IMR-90 (cell line): ENCODE results near the gene MMEL1. TPM values are rescaled to one million over a fixed set of nuclear protein-coding genes. Genes with fewer than 3 reads are reported as not detected.

Source experiments
- ATAC-seq: fragments of 200-7000 bp; cut with Tn5 transposase; 2 replicates; pipeline ENCODE4 v1.9.1; 2020; ENCODE audit warnings: low read depth, mild to moderate bottlenecking, moderate library complexity
- BruUV-seq: library from RNA; stranded (reverse); fragments of 400-500 nt; replicated peaks from 2 replicates; lab custom pipeline; 2021; lab: Mats Ljungman, UMichigan
- CTCF ChIA-PET: fragments of 300-600 bp; formaldehyde crosslinking; extraction: SDS; loops from one replicate; lab custom pipeline; 2021; ENCODE audit warnings: antibody characterized with exemption; lab: Yijun Ruan, JAX
- POLR2A ChIA-PET: fragments of 300-600 bp; sonication (Branson Sonifier 250); formaldehyde crosslinking; loops from one replicate; lab custom pipeline; 2022; ENCODE audit warnings: antibody characterized with exemption; ENCODE audit not compliant: unreplicated experiment; lab: Charles Lee
- DNase-seq: peaks from one replicate; pipeline ENCODE4 v3.0.0; 2013
- H2AFZ ChIP-seq: replicated peaks from 2 replicates; pipeline ENCODE3; 2013; ENCODE audit warnings: low read length, mild to moderate bottlenecking; ENCODE audit not compliant: poor library complexity
- H2AK5ac ChIP-seq: 2 replicates; pipeline ENCODE4 v1.6.1; 2013; ENCODE audit warnings: low read depth, low read length, inconsistent platforms
- H2AK9ac ChIP-seq: replicated peaks from 2 replicates; pipeline ENCODE3; 2013; ENCODE audit warnings: mild to moderate bottlenecking, low read depth, low read length, moderate library complexity; ENCODE audit not compliant: poor library complexity
- H2BK120ac ChIP-seq: 2 replicates; pipeline ENCODE4 v1.6.1; 2013; ENCODE audit warnings: low read depth, low read length, inconsistent platforms
- H2BK15ac ChIP-seq: 3 replicates; pipeline ENCODE4 v1.6.1; 2013; ENCODE audit warnings: low read depth, low read length, inconsistent platforms
- H2BK20ac ChIP-seq: 2 replicates; pipeline ENCODE4 v1.6.1; 2013; ENCODE audit warnings: low read depth, mild to moderate bottlenecking, inconsistent platforms, low read length, moderate library complexity
- H2BK5ac ChIP-seq: 2 replicates; pipeline ENCODE4 v1.6.1; 2013; ENCODE audit warnings: mild to moderate bottlenecking, low read depth, low read length, inconsistent platforms; ENCODE audit not compliant: poor library complexity, severe bottlenecking
- H3K14ac ChIP-seq: replicated peaks from 2 replicates; pipeline ENCODE4 v1.6.1; 2013; ENCODE audit warnings: low read depth, low read length, inconsistent platforms
- H3K18ac ChIP-seq: 2 replicates; pipeline ENCODE4 v1.6.1; 2013; ENCODE audit warnings: low read depth, low read length, control low read depth
- H3K23ac ChIP-seq: 2 replicates; pipeline ENCODE4 v1.6.1; 2013; ENCODE audit warnings: low read depth, low read length, inconsistent platforms
- H3K27ac ChIP-seq: 2 replicates; pipeline ENCODE4 v1.5.1; 2013; ENCODE audit warnings: mild to moderate bottlenecking, control low read depth, low read length; ENCODE audit not compliant: insufficient read depth
- H3K27me3 ChIP-seq: 2 replicates; pipeline ENCODE4 v1.6.1; 2013; ENCODE audit warnings: low read length; ENCODE audit not compliant: control insufficient read depth, insufficient read depth
- H3K36me3 ChIP-seq: 2 replicates; pipeline ENCODE4 v1.6.1; 2013; ENCODE audit warnings: low read length, mixed read lengths; ENCODE audit not compliant: control insufficient read depth, insufficient read depth
- H3K4ac ChIP-seq: 2 replicates; pipeline ENCODE4 v1.6.1; 2013; ENCODE audit warnings: low read depth, low read length, inconsistent platforms
- H3K4me1 ChIP-seq: 2 replicates; pipeline ENCODE4 v1.6.1; 2013; ENCODE audit warnings: low read length, mixed read lengths; ENCODE audit not compliant: control insufficient read depth, insufficient read depth
- H3K4me2 ChIP-seq: 2 replicates; pipeline ENCODE4 v1.6.1; 2013; ENCODE audit warnings: low read depth, mild to moderate bottlenecking, control low read depth, low read length, moderate library complexity
- H3K4me3 ChIP-seq: 2 replicates; pipeline ENCODE4 v1.5.1; 2013; ENCODE audit warnings: low read depth, mild to moderate bottlenecking, control low read depth, low read length, moderate library complexity; ENCODE audit not compliant: insufficient read depth
- H3K56ac ChIP-seq: 2 replicates; pipeline ENCODE4 v1.6.1; 2013; ENCODE audit warnings: low read length, inconsistent platforms; ENCODE audit not compliant: insufficient read depth; ENCODE audit errors: extremely low read depth
- H3K79me1 ChIP-seq, 2 experiments: 2 replicates each; pipeline ENCODE4 v1.6.1; 2013; ENCODE audit warnings: low read length in 2 of 2, inconsistent platforms in 1 of 2, low read depth in 1 of 2
- H3K9ac ChIP-seq: 2 replicates; pipeline ENCODE4 v1.6.1; 2013; ENCODE audit warnings: low read depth, low read length, control low read depth
- H3K9me1 ChIP-seq: 2 replicates; pipeline ENCODE4 v1.6.1; 2013; ENCODE audit warnings: low read length, inconsistent platforms; ENCODE audit not compliant: insufficient read depth
- H3K9me3 ChIP-seq: 2 replicates; pipeline ENCODE4 v1.6.1; 2013; ENCODE audit warnings: low read length; ENCODE audit not compliant: control insufficient read depth, insufficient read depth
- H4K20me1 ChIP-seq: 2 replicates; pipeline ENCODE4 v1.6.1; 2013; ENCODE audit warnings: low read length, inconsistent platforms; ENCODE audit not compliant: insufficient read depth
- H4K5ac ChIP-seq: 2 replicates; pipeline ENCODE4 v1.6.1; 2013; ENCODE audit warnings: mild to moderate bottlenecking, low read depth, low read length, control low read depth
- H4K8ac ChIP-seq, 2 experiments: 2 replicates each; pipeline ENCODE4 v1.6.1; 2013; ENCODE audit warnings: low read depth in 2 of 2, low read length in 2 of 2, control low read depth in 1 of 2, inconsistent platforms in 1 of 2
- H4K91ac ChIP-seq: 2 replicates; pipeline ENCODE4 v1.6.1; 2013; ENCODE audit warnings: low read depth, low read length, inconsistent platforms; ENCODE audit not compliant: insufficient read depth
- BHLHE40 ChIP-seq: fragments of 150-350 bp; IDR thresholded peaks from 2 replicates; pipeline ENCODE4 v1.6.1; 2016; ENCODE audit warnings: mild to moderate bottlenecking, low read depth, low read length
- CEBPB ChIP-seq: IDR thresholded peaks from 2 replicates; pipeline ENCODE4 v1.6.1; 2012; ENCODE audit warnings: low read depth, low read length, improper control_type of control experiment
- CHD1 ChIP-seq: IDR thresholded peaks from 2 replicates; pipeline ENCODE4 v1.6.1; 2012; ENCODE audit warnings: low read depth, low read length, improper control_type of control experiment
- FOS ChIP-seq: fragments of 150-350 bp; IDR thresholded peaks from 2 replicates; pipeline ENCODE4 v1.6.1; 2016; ENCODE audit warnings: low read depth, low read length
- MAFK ChIP-seq: IDR thresholded peaks from 2 replicates; pipeline ENCODE4 v1.6.1; 2012; ENCODE audit warnings: low read depth, low read length, improper control_type of control experiment
- MAZ ChIP-seq: IDR thresholded peaks from 2 replicates; pipeline ENCODE4 v1.6.1; 2012; ENCODE audit warnings: low read depth, mild to moderate bottlenecking, low read length, improper control_type of control experiment, moderate library complexity, borderline replicate concordance
- MXI1 ChIP-seq: IDR thresholded peaks from 2 replicates; pipeline ENCODE4 v1.6.1; 2012; ENCODE audit warnings: low read depth, mild to moderate bottlenecking, low read length, moderate library complexity, borderline replicate concordance
- NFE2L2 ChIP-seq: fragments of 150-350 bp; IDR thresholded peaks from 2 replicates; pipeline ENCODE4 v1.6.1; 2016; ENCODE audit warnings: low read depth, mild to moderate bottlenecking, low read length
- POLR2A ChIP-seq: IDR thresholded peaks from 2 replicates; pipeline ENCODE4 v1.6.1; 2012; ENCODE audit warnings: mild to moderate bottlenecking, low read depth, low read length
- RAD21 ChIP-seq: IDR thresholded peaks from 2 replicates; pipeline ENCODE4 v1.6.1; 2012; ENCODE audit warnings: low read length, improper control_type of control experiment
- RCOR1 ChIP-seq: IDR thresholded peaks from 2 replicates; pipeline ENCODE4 v1.6.1; 2012; ENCODE audit warnings: mild to moderate bottlenecking, low read length, improper control_type of control experiment; ENCODE audit not compliant: insufficient replicate concordance
- RFX5 ChIP-seq: IDR thresholded peaks from 2 replicates; pipeline ENCODE4 v1.8.0; 2012; ENCODE audit warnings: low read depth, mild to moderate bottlenecking, low read length, moderate library complexity
- SMC3 ChIP-seq: fragments of 150-350 bp; IDR thresholded peaks from 2 replicates; pipeline ENCODE4 v1.6.1; 2016; ENCODE audit warnings: low read depth, mild to moderate bottlenecking, antibody characterized with exemption, low read length, moderate library complexity
- WGBS, 2 experiments: methylation state at CpG; one replicate each; pipeline versions ENCODE4 v1.1.5 to v1.1.7; 2013; ENCODE audit warnings: missing lambda C conversion rate in 2 of 2; ENCODE audit not compliant: insufficient read length in 1 of 2; ENCODE audit errors: extremely low coverage in 2 of 2; 5-methylcytosine and 5-hydroxymethylcytosine counted together
- dilution Hi-C: fragments of 300-500 bp; cut with HindIII; formaldehyde crosslinking; loops from one replicate; pipeline ENCODE4 v1.14.3; 2018; ENCODE audit warnings: low sequenced_read_pairs; ENCODE audit not compliant: unreplicated experiment
- in situ Hi-C: fragments of 300-500 bp; cut with MboI; formaldehyde crosslinking; loops from 3 replicates; pipeline ENCODE4 v1.14.3; 2019; ENCODE audit warnings: low sequenced_read_pairs, inconsistent platforms, mixed read lengths
- intact Hi-C: fragments of 100-400 bp; cut with micrococcal nuclease; formaldehyde crosslinking; loops from 2 replicates; pipeline ENCODE4 v1.10.0; 2022
- polyA plus RNA-seq, 3 experiments: library from polyadenylated mRNA; depleted of rRNA; stranded (reverse); fragments of >200 nt; gene quantifications; 2 replicates each; pipeline ENCODE4 v1.2.3, GENCODE V29; 2012; ENCODE audit warnings: low replicate concordance in 1 of 3
- total RNA-seq: library from RNA; depleted of rRNA; stranded (reverse); fragments of >200 nt; gene quantifications from 2 replicates; pipeline ENCODE4 v1.2.3, GENCODE V29; 2012
- TF ChIP-seq, protein P1 (sequence below): fragments of 150-350 bp; IDR thresholded peaks from 2 replicates; pipeline ENCODE4 v1.6.1; 2016; ENCODE audit warnings: low read depth, mild to moderate bottlenecking, low read length, moderate library complexity, borderline replicate concordance
- TF ChIP-seq, protein P2 (sequence below): conservative IDR thresholded peaks from 2 replicates; pipeline ENCODE4 v1.5.1; 2012; ENCODE audit warnings: mild to moderate bottlenecking, low read depth, low read length, improper control_type of control experiment
- TF ChIP-seq, protein P3 (sequence below): fragments of 150-350 bp; IDR thresholded peaks from 2 replicates; pipeline ENCODE4 v1.6.1; 2017; ENCODE audit warnings: mild to moderate bottlenecking, antibody characterized with exemption, low read length, low read depth

MMEL1 gene
- total and polyA plus RNA-seq, 2 of the 4 experiments (the other 2 are of a cell fraction): under 0.01 to 0.12 TPM

DNA sequence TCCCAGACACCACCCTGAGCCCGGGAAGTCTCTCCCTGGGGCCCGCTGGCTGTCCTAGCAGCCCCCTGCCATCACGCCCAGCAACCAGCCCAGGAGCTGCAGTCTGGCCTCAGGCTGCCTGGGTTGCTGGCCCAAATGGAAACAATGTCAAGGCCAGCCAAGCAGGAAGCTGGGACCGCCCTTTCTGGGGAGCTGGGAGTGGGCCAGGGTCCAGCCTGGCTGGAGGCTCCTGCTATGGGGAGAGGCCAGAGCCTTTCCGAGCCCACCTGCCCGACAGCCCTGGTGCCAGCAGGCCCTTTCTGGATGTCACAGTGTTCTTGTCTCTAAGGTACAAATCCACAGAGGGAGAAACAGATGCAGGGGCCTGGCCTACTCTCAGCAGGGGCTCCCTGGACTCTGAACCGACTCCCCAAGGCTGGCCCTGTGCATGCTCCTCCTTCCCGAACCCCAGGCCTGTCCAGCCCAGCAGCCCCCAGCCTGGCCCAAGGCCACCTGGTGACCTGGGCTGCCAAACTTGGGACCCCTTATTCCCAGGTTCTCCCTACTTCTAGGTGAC is 1.2 kb upstream of the MMEL1 start:
- CTCF ChIA-PET: no interaction called here
- DNase-seq: no peak
- Histone ChIP-seq H3K9ac (no peak overlapping the region), H3K4ac (no peak overlapping the region), H2AFZ (no peak overlapping the region), H3K27ac (no peak overlapping the region), H4K91ac (no peak overlapping the region), H4K8ac (no peak overlapping the region), H2BK120ac (no peak overlapping the region), H3K27me3 (peaks cover 3% of the 10 kb centered on the region; the same call in 1 of the 2 replicates), H3K79me1 (no peaks in the 10 kb centered on the region), H3K4me1 (no peaks in the 10 kb centered on the region), H4K5ac (no peak overlapping the region), H2BK20ac (no peak overlapping the region), H4K20me1 (no peaks in the 10 kb centered on the region), H3K14ac (no peak overlapping the region), H3K18ac (no peak overlapping the region), H3K9me3 (peaks cover 4% of the 10 kb centered on the region; the same call in 1 of the 2 replicates), H2BK5ac (no peak overlapping the region), H3K9me1 (no peaks in the 10 kb centered on the region), H3K4me2 (no peak overlapping the region), H3K36me3 (no peaks in the 10 kb centered on the region), H2AK5ac (no peak overlapping the region), H2AK9ac (no peak overlapping the region), H3K56ac (no peak overlapping the region), H2BK15ac (no peak overlapping the region), H3K4me3 (no peak overlapping the region), H3K23ac (no peak overlapping the region)
- no peak for ATAC-seq
- WGBS, 2 experiments: 25% methylated on average over 5 of the region's 8 CpGs; no CpG with 5 or more reads in 1 of the 2 experiments
- POLR2A ChIA-PET: no interaction called here
- TF ChIP-seq MXI1: no peak
- TF ChIP-seq, protein P1, sequence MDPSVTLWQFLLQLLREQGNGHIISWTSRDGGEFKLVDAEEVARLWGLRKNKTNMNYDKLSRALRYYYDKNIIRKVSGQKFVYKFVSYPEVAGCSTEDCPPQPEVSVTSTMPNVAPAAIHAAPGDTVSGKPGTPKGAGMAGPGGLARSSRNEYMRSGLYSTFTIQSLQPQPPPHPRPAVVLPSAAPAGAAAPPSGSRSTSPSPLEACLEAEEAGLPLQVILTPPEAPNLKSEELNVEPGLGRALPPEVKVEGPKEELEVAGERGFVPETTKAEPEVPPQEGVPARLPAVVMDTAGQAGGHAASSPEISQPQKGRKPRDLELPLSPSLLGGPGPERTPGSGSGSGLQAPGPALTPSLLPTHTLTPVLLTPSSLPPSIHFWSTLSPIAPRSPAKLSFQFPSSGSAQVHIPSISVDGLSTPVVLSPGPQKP: no peak
- TF ChIP-seq, protein P2, sequence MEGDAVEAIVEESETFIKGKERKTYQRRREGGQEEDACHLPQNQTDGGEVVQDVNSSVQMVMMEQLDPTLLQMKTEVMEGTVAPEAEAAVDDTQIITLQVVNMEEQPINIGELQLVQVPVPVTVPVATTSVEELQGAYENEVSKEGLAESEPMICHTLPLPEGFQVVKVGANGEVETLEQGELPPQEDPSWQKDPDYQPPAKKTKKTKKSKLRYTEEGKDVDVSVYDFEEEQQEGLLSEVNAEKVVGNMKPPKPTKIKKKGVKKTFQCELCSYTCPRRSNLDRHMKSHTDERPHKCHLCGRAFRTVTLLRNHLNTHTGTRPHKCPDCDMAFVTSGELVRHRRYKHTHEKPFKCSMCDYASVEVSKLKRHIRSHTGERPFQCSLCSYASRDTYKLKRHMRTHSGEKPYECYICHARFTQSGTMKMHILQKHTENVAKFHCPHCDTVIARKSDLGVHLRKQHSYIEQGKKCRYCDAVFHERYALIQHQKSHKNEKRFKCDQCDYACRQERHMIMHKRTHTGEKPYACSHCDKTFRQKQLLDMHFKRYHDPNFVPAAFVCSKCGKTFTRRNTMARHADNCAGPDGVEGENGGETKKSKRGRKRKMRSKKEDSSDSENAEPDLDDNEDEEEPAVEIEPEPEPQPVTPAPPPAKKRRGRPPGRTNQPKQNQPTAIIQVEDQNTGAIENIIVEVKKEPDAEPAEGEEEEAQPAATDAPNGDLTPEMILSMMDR: no peak
- TF ChIP-seq, protein P3, sequence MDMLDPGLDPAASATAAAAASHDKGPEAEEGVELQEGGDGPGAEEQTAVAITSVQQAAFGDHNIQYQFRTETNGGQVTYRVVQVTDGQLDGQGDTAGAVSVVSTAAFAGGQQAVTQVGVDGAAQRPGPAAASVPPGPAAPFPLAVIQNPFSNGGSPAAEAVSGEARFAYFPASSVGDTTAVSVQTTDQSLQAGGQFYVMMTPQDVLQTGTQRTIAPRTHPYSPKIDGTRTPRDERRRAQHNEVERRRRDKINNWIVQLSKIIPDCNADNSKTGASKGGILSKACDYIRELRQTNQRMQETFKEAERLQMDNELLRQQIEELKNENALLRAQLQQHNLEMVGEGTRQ: no peak
- no peak for TF ChIP-seq BHLHE40
- TF ChIP-seq POLR2A: no peak
- no peak for TF ChIP-seq RFX5
- no peak for TF ChIP-seq MAZ
- no peak for TF ChIP-seq NFE2L2
- no peak for TF ChIP-seq RCOR1
- TF ChIP-seq SMC3: no peak
- no peak for TF ChIP-seq FOS
- TF ChIP-seq CEBPB: no peak
- no peak for TF ChIP-seq CHD1
- TF ChIP-seq MAFK: no peak
- TF ChIP-seq RAD21: no peak
- no TSS peak for BruUV-seq
- intact Hi-C loops: no loop called here
- in situ Hi-C loops: no loop called here
- dilution Hi-C loops: no loop called here
